ENCODE results near the gene TRPC6. TPM values are rescaled to one million over a fixed set of nuclear protein-coding genes. Genes with fewer than 3 reads are reported as not detected.
A peak's percentile ranks its signal among the peaks of the same experiment; 100 is the strongest.

Gene TRPC6
- total RNA-seq, 1 donor from 2014 or later, result 0.47 TPM

DNA sequence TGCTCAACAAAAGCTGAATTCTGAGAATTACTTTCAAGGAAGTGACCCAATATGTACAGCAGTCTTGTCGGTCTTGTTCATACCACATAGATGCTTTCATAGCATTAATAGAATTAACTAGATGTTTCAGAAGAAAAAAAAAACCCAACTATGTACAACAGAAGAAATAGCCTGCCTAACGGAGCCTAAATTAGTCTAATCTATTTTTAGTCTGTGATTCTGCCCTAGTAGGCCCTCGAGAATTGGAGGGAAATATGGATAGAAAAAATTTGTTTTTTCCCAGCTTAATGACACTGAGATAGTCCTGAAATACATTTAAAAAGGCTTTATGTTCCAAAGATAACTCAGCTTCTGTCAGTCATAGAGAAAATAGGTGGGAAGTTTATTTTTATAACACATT, 17.1 kb upstream of the TRPC6 start:
- peaks cover 12% of the 10 kb centered on the region for H3K27me3 Mint-ChIP-seq (ENCODE audit: low read depth)
- no peak overlapping the region for H3K4me3 Mint-ChIP-seq (ENCODE audit: unreplicated experiment)
- no peaks in the 10 kb centered on the region for H3K36me3 Mint-ChIP-seq (ENCODE audit: low read depth)
- no peaks in the 10 kb centered on the region for H3K9me3 Mint-ChIP-seq (ENCODE audit: low read depth)
- TF ChIP-seq, protein P1, sequence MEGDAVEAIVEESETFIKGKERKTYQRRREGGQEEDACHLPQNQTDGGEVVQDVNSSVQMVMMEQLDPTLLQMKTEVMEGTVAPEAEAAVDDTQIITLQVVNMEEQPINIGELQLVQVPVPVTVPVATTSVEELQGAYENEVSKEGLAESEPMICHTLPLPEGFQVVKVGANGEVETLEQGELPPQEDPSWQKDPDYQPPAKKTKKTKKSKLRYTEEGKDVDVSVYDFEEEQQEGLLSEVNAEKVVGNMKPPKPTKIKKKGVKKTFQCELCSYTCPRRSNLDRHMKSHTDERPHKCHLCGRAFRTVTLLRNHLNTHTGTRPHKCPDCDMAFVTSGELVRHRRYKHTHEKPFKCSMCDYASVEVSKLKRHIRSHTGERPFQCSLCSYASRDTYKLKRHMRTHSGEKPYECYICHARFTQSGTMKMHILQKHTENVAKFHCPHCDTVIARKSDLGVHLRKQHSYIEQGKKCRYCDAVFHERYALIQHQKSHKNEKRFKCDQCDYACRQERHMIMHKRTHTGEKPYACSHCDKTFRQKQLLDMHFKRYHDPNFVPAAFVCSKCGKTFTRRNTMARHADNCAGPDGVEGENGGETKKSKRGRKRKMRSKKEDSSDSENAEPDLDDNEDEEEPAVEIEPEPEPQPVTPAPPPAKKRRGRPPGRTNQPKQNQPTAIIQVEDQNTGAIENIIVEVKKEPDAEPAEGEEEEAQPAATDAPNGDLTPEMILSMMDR (IDR thresholded peaks at IDR 0.05), result no peak
- H3K4me1 Mint-ChIP-seq (ENCODE audit: low read depth), result no peaks in the 10 kb centered on the region
- DNase-seq (ENCODE audit: low spot score), result no peak
- no peak overlapping the region for H3K27ac Mint-ChIP-seq (ENCODE audit: unreplicated experiment)

DNA sequence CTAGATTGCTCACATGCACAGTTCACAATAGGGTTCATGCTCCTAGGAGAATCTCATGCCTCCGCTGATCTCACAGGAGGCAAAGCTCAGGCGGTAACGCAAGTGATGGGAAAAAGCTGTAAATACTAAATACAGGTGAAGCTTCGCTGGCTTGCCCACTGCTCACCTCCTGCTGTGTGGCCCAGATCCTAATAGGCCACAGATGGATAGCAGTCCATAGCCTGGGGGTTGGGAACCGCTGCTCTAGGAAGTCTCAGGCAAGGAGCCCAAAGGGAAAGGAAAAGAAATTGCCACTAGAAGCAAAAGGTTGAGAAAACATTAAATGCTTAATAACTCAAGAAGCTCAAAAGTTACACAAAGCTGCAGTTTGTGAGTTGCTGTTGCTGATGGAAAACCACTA, 3.2 kb upstream of the TRPC6 start:
- TF ChIP-seq, protein P1 (IDR thresholded peaks at IDR 0.05), result no peak
- peaks cover 62% of the 10 kb centered on the region for H3K27me3 Mint-ChIP-seq (ENCODE audit: low read depth)
- peaks cover 13% of the 10 kb centered on the region for H3K4me1 Mint-ChIP-seq (ENCODE audit: low read depth)
- H3K27ac Mint-ChIP-seq (ENCODE audit: unreplicated experiment), result no peak overlapping the region
- no peak for DNase-seq (ENCODE audit: low spot score)
- H3K4me3 Mint-ChIP-seq (ENCODE audit: unreplicated experiment), result no peak overlapping the region
- no peaks in the 10 kb centered on the region for H3K36me3 Mint-ChIP-seq (ENCODE audit: low read depth)
- H3K9me3 Mint-ChIP-seq (ENCODE audit: low read depth), result no peaks in the 10 kb centered on the region

DNA sequence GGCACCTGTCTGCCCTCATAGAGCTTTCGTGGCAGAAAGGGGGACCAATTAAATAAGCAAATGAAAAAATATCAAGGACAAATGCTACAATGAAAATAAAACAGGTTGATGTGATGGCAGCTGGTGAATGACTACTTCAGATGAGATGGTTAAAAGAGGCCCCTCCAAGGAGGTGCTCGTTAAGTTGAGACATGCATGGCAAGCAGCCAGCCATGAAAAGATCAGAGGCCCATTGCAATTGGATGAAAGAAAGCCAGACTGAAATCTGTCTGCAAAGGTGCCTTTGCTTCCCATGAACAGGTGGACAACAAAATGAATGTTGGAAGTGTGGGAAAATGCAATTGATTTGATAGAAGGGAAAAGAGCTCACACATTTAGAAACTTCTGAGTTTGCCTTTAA, 848 bp upstream of the TRPC6 start:
- DNase-seq (ENCODE audit: low spot score), result no peak
- Mint-ChIP-seq H3K27me3 (ENCODE audit: low read depth) (peaks cover 64% of the 10 kb centered on the region), H3K4me1 (ENCODE audit: low read depth) (peaks cover 13% of the 10 kb centered on the region)

DNA sequence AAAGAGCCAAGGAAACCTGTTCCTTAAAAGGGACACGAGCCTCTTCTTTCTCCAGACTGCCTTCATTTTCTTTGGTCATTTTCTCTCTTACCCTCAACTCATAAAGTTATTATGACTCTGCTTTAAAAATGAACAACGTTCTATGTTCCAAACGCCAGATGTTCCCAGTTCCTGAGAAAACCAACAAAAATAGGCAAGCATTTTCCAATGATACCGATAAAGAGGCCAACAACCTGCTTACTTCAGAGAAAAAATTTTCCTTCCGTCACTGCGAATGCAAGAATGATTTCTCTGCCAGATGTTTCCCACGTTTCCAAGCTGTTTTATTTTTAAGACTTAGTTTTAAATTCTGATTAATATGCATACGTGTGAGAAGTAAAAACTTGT, 315 bp upstream of the TRPC6 start:
- TF ChIP-seq, protein P1 (IDR thresholded peaks at IDR 0.05), result no peak
- H3K36me3 Mint-ChIP-seq (ENCODE audit: low read depth), result peaks cover 3% of the 10 kb centered on the region
- no peak overlapping the region for H3K27ac Mint-ChIP-seq (ENCODE audit: unreplicated experiment)
- H3K4me1 Mint-ChIP-seq (ENCODE audit: low read depth), result peaks cover 13% of the 10 kb centered on the region
- peak overlapping the region; percentile 62 for H3K4me3 Mint-ChIP-seq (ENCODE audit: unreplicated experiment)
- DNase-seq (ENCODE audit: low spot score), result no peak
- H3K9me3 Mint-ChIP-seq (ENCODE audit: low read depth), result peaks cover 7% of the 10 kb centered on the region
- H3K27me3 Mint-ChIP-seq (ENCODE audit: low read depth), result peaks cover 66% of the 10 kb centered on the region

More for the DNA sequence above, 848 bp upstream of the TRPC6 start:
- H3K4me3 Mint-ChIP-seq (ENCODE audit: unreplicated experiment), result no peak overlapping the region
- no peak overlapping the region for H3K27ac Mint-ChIP-seq (ENCODE audit: unreplicated experiment)
- H3K36me3 Mint-ChIP-seq (ENCODE audit: low read depth), result peaks cover 1% of the 10 kb centered on the region
- peaks cover 3% of the 10 kb centered on the region for H3K9me3 Mint-ChIP-seq (ENCODE audit: low read depth)
- TF ChIP-seq, protein P1 (IDR thresholded peaks at IDR 0.05), result no peak

DNA sequence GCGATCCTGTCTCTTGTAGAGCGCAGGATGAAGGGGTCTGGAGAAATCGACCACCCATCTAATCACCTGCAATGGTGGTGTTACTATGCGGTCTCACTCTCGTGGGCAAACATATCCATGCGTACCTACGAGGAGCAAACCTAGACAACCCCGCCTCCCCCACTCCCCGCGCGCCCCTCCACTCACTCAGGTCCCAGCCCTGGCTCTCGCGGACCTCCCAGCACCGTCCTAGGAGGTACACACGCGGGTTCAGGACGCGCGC, 887 bp downstream of the TRPC6 start:
- DNase-seq (ENCODE audit: low spot score), result no peak
- Mint-ChIP-seq H3K9me3 (ENCODE audit: low read depth) (peaks cover 10% of the 10 kb centered on the region), H3K36me3 (ENCODE audit: low read depth) (peaks cover 3% of the 10 kb centered on the region), H3K27ac (ENCODE audit: unreplicated experiment) (no peak overlapping the region), H3K27me3 (ENCODE audit: low read depth) (peaks cover 68% of the 10 kb centered on the region), H3K4me1 (ENCODE audit: low read depth) (peaks cover 13% of the 10 kb centered on the region), H3K4me3 (ENCODE audit: unreplicated experiment) (peak overlapping the region; percentile 62)
- TF ChIP-seq, protein P1 (IDR thresholded peaks at IDR 0.05), result no peak
